ENCODE data around the gene IPO9.

DNA sequence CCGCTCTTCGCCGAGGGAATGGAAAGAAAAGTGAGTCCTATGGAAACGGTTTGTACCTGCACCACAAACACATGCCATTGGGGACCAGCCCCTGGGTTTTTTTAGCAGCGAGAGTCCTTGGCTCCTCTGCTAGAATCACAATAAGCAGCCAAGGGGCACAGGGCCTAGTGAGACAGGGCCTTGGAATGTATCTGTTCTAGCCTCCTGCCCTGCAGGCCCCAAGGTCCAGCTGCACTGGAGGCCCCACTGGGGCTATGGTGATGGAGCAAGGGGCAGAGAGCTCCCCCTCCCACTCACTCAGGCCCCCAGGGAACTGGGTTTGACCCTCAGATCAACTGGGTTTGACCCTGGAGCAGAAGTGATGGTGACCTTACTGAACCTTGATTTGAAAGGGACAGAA, 74.2 kb downstream of the IPO9 start:
- TF ChIP-seq POLR2A (IDR thresholded peaks at IDR 0.05) = no peak
- TF ChIP-seq, protein P1, sequence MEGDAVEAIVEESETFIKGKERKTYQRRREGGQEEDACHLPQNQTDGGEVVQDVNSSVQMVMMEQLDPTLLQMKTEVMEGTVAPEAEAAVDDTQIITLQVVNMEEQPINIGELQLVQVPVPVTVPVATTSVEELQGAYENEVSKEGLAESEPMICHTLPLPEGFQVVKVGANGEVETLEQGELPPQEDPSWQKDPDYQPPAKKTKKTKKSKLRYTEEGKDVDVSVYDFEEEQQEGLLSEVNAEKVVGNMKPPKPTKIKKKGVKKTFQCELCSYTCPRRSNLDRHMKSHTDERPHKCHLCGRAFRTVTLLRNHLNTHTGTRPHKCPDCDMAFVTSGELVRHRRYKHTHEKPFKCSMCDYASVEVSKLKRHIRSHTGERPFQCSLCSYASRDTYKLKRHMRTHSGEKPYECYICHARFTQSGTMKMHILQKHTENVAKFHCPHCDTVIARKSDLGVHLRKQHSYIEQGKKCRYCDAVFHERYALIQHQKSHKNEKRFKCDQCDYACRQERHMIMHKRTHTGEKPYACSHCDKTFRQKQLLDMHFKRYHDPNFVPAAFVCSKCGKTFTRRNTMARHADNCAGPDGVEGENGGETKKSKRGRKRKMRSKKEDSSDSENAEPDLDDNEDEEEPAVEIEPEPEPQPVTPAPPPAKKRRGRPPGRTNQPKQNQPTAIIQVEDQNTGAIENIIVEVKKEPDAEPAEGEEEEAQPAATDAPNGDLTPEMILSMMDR (IDR thresholded peaks at IDR 0.05) = no peak
